IPS DF 6.9 (cell line): Measurements from ENCODE around the gene CELA2B.
"Not testable (repeated sequence)": the region's sequence is repeated elsewhere in the genome, so short reads cannot be mapped to it uniquely, and the experiment has no call there.

Experiments
- DNase-seq: peaks from one replicate; pipeline ENCODE4 v3.0.0-alpha.2; 2013; ENCODE audit warnings: low read depth, low spot score
- H3K27ac ChIP-seq: one replicate; pipeline ENCODE4 v1.5.1; 2013; ENCODE audit warnings: low read length, control low read depth
- H3K27me3 ChIP-seq: 2 replicates; pipeline ENCODE4 v1.6.1; 2013; ENCODE audit warnings: mild to moderate bottlenecking, low read length; ENCODE audit not compliant: control insufficient read depth, insufficient read depth
- H3K36me3 ChIP-seq: 2 replicates; pipeline ENCODE4 v1.6.1; 2013; ENCODE audit warnings: low read length; ENCODE audit not compliant: control insufficient read depth, insufficient read depth
- H3K4me1 ChIP-seq: 2 replicates; pipeline ENCODE4 v1.6.1; 2013; ENCODE audit warnings: low read length; ENCODE audit not compliant: control insufficient read depth, insufficient read depth
- H3K4me3 ChIP-seq: 2 replicates; pipeline ENCODE4 v1.5.1; 2013; ENCODE audit warnings: mild to moderate bottlenecking, low read length
- H3K9me3 ChIP-seq: 2 replicates; pipeline ENCODE4 v1.6.1; 2013; ENCODE audit warnings: low read length, inconsistent platforms; ENCODE audit not compliant: control insufficient read depth, insufficient read depth
- WGBS: extraction: QIAGEN DNeasy Blood & Tissue Kit; methylation state at CpG from one replicate; pipeline ENCODE4 v1.1.7; 2013; ENCODE audit warnings: mixed read lengths, missing lambda C conversion rate; ENCODE audit not compliant: insufficient read length, insufficient coverage; 5-methylcytosine and 5-hydroxymethylcytosine counted together

Gene CELA2B

GRCh38 chr1:15434739-15435138 is 41.2 kb upstream of the CELA2B start:
- DNase-seq, H3K9me3 ChIP-seq, H3K36me3 ChIP-seq, H3K4me3 ChIP-seq, H3K4me1 ChIP-seq, H3K27me3 ChIP-seq, H3K27ac ChIP-seq: not testable (repeated sequence)
- no CpG with 5 or more reads among the region's 8 CpGs for WGBS

DNA sequence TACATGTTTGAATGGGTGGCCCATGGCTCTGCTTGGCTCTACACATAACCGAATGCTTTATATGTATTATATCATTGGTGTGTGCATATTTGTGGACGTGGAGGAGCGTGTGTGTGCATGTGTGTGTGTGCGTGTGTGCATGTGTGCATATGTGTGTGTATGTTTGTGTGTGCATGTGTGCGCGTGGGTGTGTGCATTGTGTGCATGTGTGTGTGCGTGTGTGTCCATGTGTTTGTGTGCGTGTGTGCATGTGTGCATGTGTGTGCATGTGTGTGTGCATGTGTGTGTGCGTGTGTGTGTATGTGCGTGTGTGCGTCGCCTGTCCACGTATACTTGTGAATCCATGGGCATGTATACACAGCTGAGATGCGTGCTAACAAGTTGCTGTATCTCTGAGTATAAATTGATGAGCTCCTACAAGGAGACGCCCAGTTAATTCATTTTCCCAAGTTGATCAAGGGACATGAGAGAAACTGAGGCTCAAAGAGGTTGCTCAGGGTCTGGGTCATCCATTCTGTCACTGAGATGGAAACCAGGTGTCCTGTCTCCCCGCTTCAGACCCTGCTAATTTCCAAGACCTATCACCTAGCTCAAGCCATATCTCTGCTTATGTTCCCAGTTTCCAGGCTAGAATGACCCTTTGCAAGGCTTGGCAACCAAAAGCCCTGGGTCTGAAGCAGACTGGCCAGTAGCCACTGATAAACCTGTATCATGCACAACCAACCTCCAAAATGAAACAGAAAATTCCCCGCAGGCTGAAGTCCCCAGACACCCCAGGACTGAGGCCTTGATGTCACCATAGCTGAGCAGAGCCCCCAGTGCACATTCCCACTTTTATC is 40.4 kb upstream of the CELA2B start:
- Histone ChIP-seq H3K9me3 (no peaks in the 10 kb centered on the region), H3K4me1 (no peaks in the 10 kb centered on the region), H3K4me3 (no peak overlapping the region), H3K27me3 (no peaks in the 10 kb centered on the region), H3K36me3 (no peaks in the 10 kb centered on the region), H3K27ac (no peak overlapping the region)
- DNase-seq, result no peak
- no CpG with 5 or more reads among the region's 17 CpGs for WGBS

GRCh38 chr1:15436881-15437442 is 38.9 kb upstream of the CELA2B start:
- Histone ChIP-seq H3K4me3 (no peak overlapping the region), H3K27me3 (no peaks in the 10 kb centered on the region), H3K9me3 (no peaks in the 10 kb centered on the region), H3K27ac (no peak overlapping the region), H3K4me1 (no peaks in the 10 kb centered on the region), H3K36me3 (no peaks in the 10 kb centered on the region)
- no peak for DNase-seq
- no CpG with 5 or more reads among the region's 6 CpGs for WGBS

GRCh38 chr1:15439325-15439724 is 36.6 kb upstream of the CELA2B start:
- H3K9me3 ChIP-seq, result no peaks in the 10 kb centered on the region
- H3K27me3 ChIP-seq, result no peaks in the 10 kb centered on the region
- no peaks in the 10 kb centered on the region for H3K36me3 ChIP-seq
- no peak for DNase-seq
- no peak overlapping the region for H3K4me3 ChIP-seq
- no CpG with 5 or more reads among the region's 14 CpGs for WGBS
- no peak overlapping the region for H3K27ac ChIP-seq
- no peaks in the 10 kb centered on the region for H3K4me1 ChIP-seq

GRCh38 chr1:15440357-15440756 is 35.5 kb upstream of the CELA2B start:
- no CpG with 5 or more reads among the region's 13 CpGs for WGBS
- H3K4me3 ChIP-seq, result no peak overlapping the region
- DNase-seq, result no peak

DNA sequence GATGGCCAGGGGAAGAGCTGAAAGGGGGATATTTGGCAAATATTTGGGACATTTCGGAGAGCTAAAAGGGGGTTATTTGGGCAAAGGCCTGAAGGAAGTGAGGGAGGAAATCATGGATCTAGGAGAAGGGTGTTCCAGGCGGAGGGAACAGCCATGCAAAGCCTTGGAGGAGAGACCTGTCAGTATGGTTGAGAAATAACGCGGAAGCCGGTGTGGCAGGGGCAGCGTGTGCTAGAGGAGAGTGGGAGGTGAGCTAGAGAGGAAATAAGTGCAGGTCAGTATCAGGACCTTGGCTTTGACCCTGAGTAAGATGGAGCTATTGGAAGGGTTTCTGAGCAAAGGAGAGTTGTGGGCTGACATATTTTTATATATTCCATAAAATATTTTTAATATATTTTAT is 34.7 kb upstream of the CELA2B start:
- DNase-seq, result no peak
- no peaks in the 10 kb centered on the region for H3K9me3 ChIP-seq
- no peaks in the 10 kb centered on the region for H3K27me3 ChIP-seq
- no CpG with 5 or more reads among the region's 6 CpGs for WGBS
- H3K27ac ChIP-seq, result no peak overlapping the region
- no peaks in the 10 kb centered on the region for H3K36me3 ChIP-seq
- no peaks in the 10 kb centered on the region for H3K4me1 ChIP-seq
- no peak overlapping the region for H3K4me3 ChIP-seq

More at GRCh38 chr1:15440357-15440756, 35.5 kb upstream of the CELA2B start:
- Histone ChIP-seq H3K27me3 (no peaks in the 10 kb centered on the region), H3K4me1 (no peaks in the 10 kb centered on the region), H3K9me3 (no peaks in the 10 kb centered on the region), H3K36me3 (no peaks in the 10 kb centered on the region), H3K27ac (no peak overlapping the region)

DNA sequence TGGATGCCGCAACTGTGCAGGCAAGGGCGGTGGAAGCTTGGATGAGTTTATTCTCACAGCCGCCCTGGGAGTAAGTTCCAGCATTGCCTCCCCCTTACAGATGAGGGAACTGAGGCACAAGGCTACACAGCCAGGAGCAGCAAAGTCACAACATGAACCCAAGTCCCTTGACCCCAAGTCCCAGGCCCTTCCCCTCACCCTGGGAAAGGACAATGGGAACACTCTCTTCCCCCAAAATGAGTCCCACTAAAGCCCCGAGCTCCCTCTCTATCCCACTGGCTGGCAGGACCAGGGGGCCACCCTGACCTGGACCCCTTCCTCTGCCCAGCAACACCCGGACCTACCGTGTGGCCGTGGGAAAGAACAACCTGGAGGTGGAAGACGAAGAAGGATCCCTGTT is 33.8 kb upstream of the CELA2B start:
- H3K9me3 ChIP-seq, result no peaks in the 10 kb centered on the region
- no peaks in the 10 kb centered on the region for H3K27me3 ChIP-seq
- H3K27ac ChIP-seq, result no peak overlapping the region
- no peaks in the 10 kb centered on the region for H3K4me1 ChIP-seq
- H3K4me3 ChIP-seq, result no peak overlapping the region
- DNase-seq, result no peak
- no peaks in the 10 kb centered on the region for H3K36me3 ChIP-seq
- WGBS, result no CpG with 5 or more reads among the region's 8 CpGs

DNA sequence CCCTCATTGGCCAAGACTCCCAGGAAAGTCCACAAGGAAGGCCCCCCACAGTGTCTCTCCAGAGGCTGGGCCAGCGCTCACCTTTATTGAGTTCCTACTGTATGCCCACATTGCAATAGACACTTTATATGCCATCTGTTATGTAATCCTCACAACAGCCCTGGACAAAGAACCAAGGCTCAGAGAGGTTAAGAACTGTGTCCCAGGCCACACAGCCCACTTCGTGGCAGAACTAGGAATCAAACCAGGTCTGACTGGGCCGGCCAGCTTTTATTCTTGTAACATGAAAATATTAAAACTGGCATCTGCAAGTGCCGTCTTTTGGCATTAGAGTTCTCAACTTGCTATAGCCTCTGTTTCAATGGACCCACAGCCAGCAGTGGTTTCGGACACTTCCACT is 33.1 kb upstream of the CELA2B start:
- H3K4me3 ChIP-seq, result no peak overlapping the region
- no peaks in the 10 kb centered on the region for H3K9me3 ChIP-seq
- no peaks in the 10 kb centered on the region for H3K4me1 ChIP-seq
- H3K36me3 ChIP-seq, result no peaks in the 10 kb centered on the region
- no peak overlapping the region for H3K27ac ChIP-seq
- no peak for DNase-seq
- WGBS, result no CpG with 5 or more reads among the region's 5 CpGs
- no peaks in the 10 kb centered on the region for H3K27me3 ChIP-seq

DNA sequence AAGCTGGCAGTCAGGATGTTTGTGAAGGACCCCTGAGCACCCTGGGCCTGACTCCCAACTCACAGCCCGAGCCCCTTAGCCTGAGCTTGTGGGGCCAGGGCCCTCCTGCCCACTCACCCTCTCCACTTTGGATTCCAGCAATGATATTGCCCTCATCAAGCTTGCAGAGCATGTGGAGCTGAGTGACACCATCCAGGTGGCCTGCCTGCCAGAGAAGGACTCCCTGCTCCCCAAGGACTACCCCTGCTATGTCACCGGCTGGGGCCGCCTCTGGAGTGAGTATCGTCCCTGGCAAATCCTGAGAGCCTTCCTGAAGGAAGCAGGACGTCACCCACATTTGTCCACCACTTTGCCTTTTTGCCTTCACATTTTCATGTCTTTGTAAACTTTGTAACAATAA is 32.6 kb upstream of the CELA2B start:
- no peaks in the 10 kb centered on the region for H3K27me3 ChIP-seq
- WGBS, result no CpG with 5 or more reads among the region's 5 CpGs

DNA sequence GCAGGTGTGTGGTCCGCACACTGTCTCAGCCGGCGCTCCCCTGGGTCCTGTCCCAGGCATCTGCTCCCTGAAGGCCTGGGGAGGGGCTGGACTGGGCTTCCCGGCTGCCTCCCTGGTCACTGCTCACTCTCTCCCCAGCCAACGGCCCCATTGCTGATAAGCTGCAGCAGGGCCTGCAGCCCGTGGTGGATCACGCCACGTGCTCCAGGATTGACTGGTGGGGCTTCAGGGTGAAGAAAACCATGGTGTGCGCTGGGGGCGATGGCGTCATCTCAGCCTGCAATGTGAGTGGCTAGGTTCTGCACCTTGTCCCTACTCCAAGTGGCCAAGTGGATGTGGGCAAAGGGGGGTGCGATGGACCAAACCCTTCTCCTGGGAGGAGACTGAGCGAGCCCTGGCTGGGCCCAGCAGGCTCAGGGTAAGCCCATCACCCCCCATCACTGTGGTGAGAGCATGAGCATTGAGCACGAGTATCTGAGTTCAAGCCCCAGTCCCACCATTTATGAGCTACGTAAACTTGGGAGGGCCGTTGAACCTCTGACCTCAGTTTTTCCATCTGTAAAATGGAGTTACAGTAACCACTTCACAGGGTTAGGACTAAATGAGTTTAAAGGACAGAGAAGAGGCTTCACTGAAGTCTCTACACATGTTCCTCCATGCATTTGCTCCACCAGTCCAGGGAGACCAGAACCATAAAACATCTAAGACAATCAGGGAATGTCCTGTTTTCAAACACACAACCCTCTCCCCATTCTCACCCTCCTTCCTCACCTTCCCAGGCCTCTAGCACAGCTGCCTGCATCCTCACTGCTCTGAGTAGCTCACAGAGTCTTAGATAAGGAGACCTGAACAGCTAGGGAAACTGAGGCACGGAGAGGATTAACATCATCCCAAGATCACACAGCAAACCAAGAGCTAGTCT is 31.2 kb upstream of the CELA2B start:
- no peak for DNase-seq
- H3K36me3 ChIP-seq, result no peaks in the 10 kb centered on the region
- no CpG with 5 or more reads among the region's 17 CpGs for WGBS

More for the DNA sequence above, 32.6 kb upstream of the CELA2B start:
- Histone ChIP-seq H3K27ac (no peak overlapping the region), H3K4me3 (no peak overlapping the region), H3K36me3 (no peaks in the 10 kb centered on the region), H3K4me1 (no peaks in the 10 kb centered on the region), H3K9me3 (no peaks in the 10 kb centered on the region)
- DNase-seq, result no peak

More for the DNA sequence above, 31.2 kb upstream of the CELA2B start:
- no peaks in the 10 kb centered on the region for H3K27me3 ChIP-seq
- no peaks in the 10 kb centered on the region for H3K9me3 ChIP-seq
- H3K4me3 ChIP-seq, result no peak overlapping the region
- H3K27ac ChIP-seq, result no peak overlapping the region
- H3K4me1 ChIP-seq, result no peaks in the 10 kb centered on the region
